Gastrocnemius medialis (tissue), 4 donors: Measurements from ENCODE around the gene TSNAXIP1.

ENCODE experiments used
- CTCF ChIP-seq, 5 experiments: fragments of 450-650 bp in 3 of 5; fragments of 200-600 bp in 2 of 5; sonication (generic) in 2 of 5; IDR thresholded peaks in 4 of 5; conservative IDR thresholded peaks in 1 of 5; 1 replicate in 4 of 5; 2 replicates in 1 of 5; pipeline ENCODE4 v1.5.1; 2016 to 2019; ENCODE audit warnings: antibody characterized with exemption in 5 of 5, mild to moderate bottlenecking in 3 of 5, moderate library complexity in 3 of 5
- POLR2A ChIP-seq, 2 donors: fragments of 450-650 bp; IDR thresholded peaks; one replicate each; pipeline ENCODE4 v1.6.1; 2017; ENCODE audit warnings: antibody characterized with exemption in 2 of 2, mild to moderate bottlenecking in 2 of 2, moderate library complexity in 2 of 2

DNA sequence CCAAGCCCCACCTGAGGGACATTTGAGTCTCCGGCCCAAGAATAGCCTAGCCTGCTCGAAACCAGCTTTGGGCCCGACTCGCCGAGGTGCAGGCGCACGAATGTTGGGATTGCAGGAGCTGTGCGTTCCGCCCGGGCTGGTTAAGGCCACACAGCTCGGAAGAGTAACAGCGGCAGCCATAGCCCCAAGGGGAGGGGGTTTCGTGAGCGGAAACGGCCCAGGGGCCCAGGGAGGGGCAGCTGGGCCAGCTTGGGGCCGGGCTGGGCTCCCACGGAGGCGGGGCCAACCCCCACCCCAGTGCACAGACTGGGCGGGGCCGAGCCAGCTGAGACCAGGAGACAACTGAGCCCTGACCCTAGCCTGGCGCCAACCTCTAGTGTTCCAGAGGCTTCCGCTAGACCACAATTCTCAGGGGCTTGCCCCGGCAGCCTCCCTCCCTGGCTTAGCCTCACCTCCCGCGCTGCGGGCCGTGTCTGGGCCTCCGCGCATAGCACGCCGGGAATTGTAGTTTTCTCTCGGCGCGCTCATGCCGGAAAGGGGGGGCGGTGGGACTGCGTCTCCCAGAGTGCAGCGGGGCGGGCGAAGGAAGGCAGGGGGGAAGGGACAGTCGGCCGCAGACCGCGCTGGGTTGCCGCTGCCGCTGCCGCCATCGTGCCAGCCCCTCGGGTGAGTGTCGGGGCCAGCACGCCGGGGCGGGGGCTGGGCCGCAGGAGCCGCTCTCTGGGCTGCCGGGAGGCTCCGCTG lies 39.8 kb downstream of the TSNAXIP1 start, which contains the start of gene NUTF2:
- peak in 1 of 5 experiments; percentile 41 for TF ChIP-seq CTCF (IDR thresholded peaks at IDR 0.05 in 4 of 5, conservative IDR thresholded peaks at IDR 0.05 in 1 of 5)
- peak; percentile 82 to 85 for TF ChIP-seq POLR2A (IDR thresholded peaks at IDR 0.05)
